ENCODE data around the gene RNF157.

RNF157 gene

GRCh38 chr17:76153640-76154039, 86.7 kb downstream of the RNF157 start:
- no peak for TF ChIP-seq CTCF (IDR thresholded peaks at IDR 0.05; ENCODE audit: low read depth, low read length)
- H3K4me3 ChIP-seq (ENCODE audit: low read depth, low read length), result no peak overlapping the region

- no peak for TF ChIP-seq CTCF (IDR thresholded peaks at IDR 0.05; ENCODE audit: low read depth, low read length)
- no peak overlapping the region for H3K4me3 ChIP-seq (ENCODE audit: low read depth, low read length)
These were observed 87.1 kb downstream of the RNF157 start for GRCh38 chr17:76153202-76153601.

GRCh38 chr17:76152591-76152990, 87.7 kb downstream of the RNF157 start:
- H3K4me3 ChIP-seq (ENCODE audit: low read depth, low read length), result no peak overlapping the region
- no peak for TF ChIP-seq CTCF (IDR thresholded peaks at IDR 0.05; ENCODE audit: low read depth, low read length)

GRCh38 chr17:76151896-76152454, 88.3 kb downstream of the RNF157 start:
- H3K4me3 ChIP-seq (ENCODE audit: low read depth, low read length), result no peak overlapping the region
- TF ChIP-seq CTCF (IDR thresholded peaks at IDR 0.05; ENCODE audit: low read depth, low read length), result no peak

- no peak overlapping the region for H3K4me3 ChIP-seq (ENCODE audit: low read depth, low read length)
- no peak for TF ChIP-seq CTCF (IDR thresholded peaks at IDR 0.05; ENCODE audit: low read depth, low read length)
These were observed 89.3 kb downstream of the RNF157 start for GRCh38 chr17:76150712-76151622.

GRCh38 chr17:76149214-76149613, 91.1 kb downstream of the RNF157 start:
- H3K4me3 ChIP-seq (ENCODE audit: low read depth, low read length), result no peak overlapping the region
- TF ChIP-seq CTCF (IDR thresholded peaks at IDR 0.05; ENCODE audit: low read depth, low read length), result no peak

- TF ChIP-seq CTCF (IDR thresholded peaks at IDR 0.05; ENCODE audit: low read depth, low read length), result no peak
- no peak overlapping the region for H3K4me3 ChIP-seq (ENCODE audit: low read depth, low read length)
These were observed 92.3 kb downstream of the RNF157 start for GRCh38 chr17:76148015-76148326.

Measured in WI38 (cell line).